Right lobe of liver (tissue), 6 donors: ENCODE data around the gene CLDN5. TPM values are rescaled to one million over a fixed set of nuclear protein-coding genes. Genes with fewer than 3 reads are reported as not detected.

Experiments
- ATAC-seq, 4 donors: fragments of 200-7000 bp; cut with Tn5 transposase; one replicate each; pipeline ENCODE4 v1.9.1; 2020; ENCODE audit warnings: mild to moderate bottlenecking in 4 of 4, moderate library complexity in 4 of 4
- DNase-seq, 3 donors: peaks; one replicate each; pipeline ENCODE4 v3.0.0-alpha.2; 2020
- H3K27ac ChIP-seq, 3 donors: fragments of 200-600 bp; one replicate each; pipeline ENCODE4 v1.8.0; 2022
- H3K27me3 ChIP-seq, 2 donors: fragments of 200-600 bp; one replicate each; pipeline ENCODE4 v1.8.0; 2022
- H3K36me3 ChIP-seq, 4 donors: fragments of 200-600 bp; sonication (generic) in 1 of 4; one replicate each; pipeline versions ENCODE4 v1.5.1 to v1.8.0; 2017 to 2022; ENCODE audit warnings: control low read depth in 1 of 4
- H3K4me1 ChIP-seq, 4 donors: fragments of 200-600 bp; sonication (generic) in 1 of 4; one replicate each; pipeline versions ENCODE4 v1.5.1 to v1.8.0; 2017 to 2022; ENCODE audit warnings: control low read depth in 1 of 4
- H3K4me3 ChIP-seq, 3 donors: fragments of 200-600 bp; one replicate each; pipeline ENCODE4 v1.8.0; 2022
- H3K9me3 ChIP-seq, 4 donors: fragments of 200-600 bp; sonication (generic) in 1 of 4; one replicate each; pipeline versions ENCODE4 v1.5.1 to v1.8.0; 2017 to 2022; ENCODE audit warnings: control low read depth in 1 of 4
- POLR2A ChIP-seq: fragments of 450-650 bp; IDR thresholded peaks from one replicate; pipeline ENCODE4 v1.6.1; 2017; ENCODE audit warnings: antibody characterized with exemption, mild to moderate bottlenecking
- WGBS: methylation state at CpG from one replicate; pipeline ENCODE4 v1.1.6; 2018; ENCODE audit warnings: low coverage, low lambda C conversion rate; ENCODE audit not compliant: insufficient coverage; ENCODE audit errors: missing lambda C conversion rate; 5-methylcytosine and 5-hydroxymethylcytosine counted together
- intact Hi-C, 2 donors: fragments of 100-400 bp; cut with DNase I; formaldehyde crosslinking; loops; one replicate each; pipeline versions ENCODE4 v1.11.2 to v1.14.1; 2022
- total RNA-seq, 6 experiments: library from RNA; depleted of rRNA in 2 of 6; stranded (reverse); fragments of >200 nt in 2 of 6; fragmentation: NEBNext Ultra II Directional in 3 of 6; extraction: Animal tissue kit (Norgen Biotek cat#: 25700) in 3 of 6; gene quantifications; one replicate each; pipeline versions ENCODE4 v1.1.0 to v1.2.4, GENCODE V29; 2016 to 2023
- TF ChIP-seq, protein P1 (sequence below), 4 donors: fragments of 200-600 bp in 3 of 4; fragments of 450-650 bp in 1 of 4; IDR thresholded peaks; one replicate each; pipeline versions ENCODE4 v1.5.1 to v1.8.0; 2016 to 2022; ENCODE audit warnings: antibody characterized with exemption in 4 of 4, mild to moderate bottlenecking in 2 of 4
- donor health status: DM: no; HTN: yes; CAD: no.
- donor health status: DM: no; HTN: no; CAD: no.
- donor health status: DM: no; HTN: no; CAD: no.
- donor health status: DM: no; HTN: yes; CAD: no.
- donor health status: DM: no; HTN: yes; CAD: no.

Gene CLDN5
- total RNA-seq, 6 experiments from 2014 or later: 4.4 to 12.1 (median 5.7) TPM

DNA sequence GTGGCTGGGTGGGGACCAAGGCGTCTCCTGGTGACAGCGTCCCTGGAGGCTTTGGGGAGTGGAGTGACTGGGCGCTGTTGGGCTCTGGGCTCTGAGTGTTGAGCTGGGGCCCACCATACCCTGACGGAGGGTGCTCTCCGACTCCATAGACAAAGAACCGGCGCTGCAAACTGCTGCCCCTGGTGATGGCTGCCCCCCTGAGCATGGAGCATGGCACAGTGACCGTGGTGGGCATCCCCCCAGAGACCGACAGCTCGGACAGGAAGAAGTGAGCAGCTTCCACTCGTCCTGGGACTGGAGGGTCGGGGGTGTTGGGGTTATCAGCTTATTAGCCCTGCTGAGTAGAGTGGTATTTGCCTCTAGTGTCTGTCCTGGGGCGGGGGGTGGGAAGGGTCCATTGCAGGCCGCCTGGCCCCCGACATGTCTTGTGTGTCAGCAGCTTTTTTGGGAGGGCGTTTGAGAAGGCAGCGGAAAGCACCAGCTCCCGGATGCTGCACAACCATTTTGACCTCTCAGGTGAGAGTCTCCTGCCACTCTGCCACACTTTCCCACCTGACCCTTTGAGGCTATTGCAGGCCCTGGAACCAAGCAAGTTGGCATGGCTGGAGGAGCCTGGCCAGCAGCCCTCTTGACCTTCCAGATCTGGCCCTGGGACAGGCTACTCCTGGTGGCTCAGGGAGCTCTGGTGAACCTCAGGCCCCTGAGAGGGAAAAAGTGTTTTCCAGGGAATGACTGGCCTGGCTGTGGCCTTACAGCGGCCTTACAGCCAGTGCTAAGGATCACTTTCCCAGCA is 7.6 kb downstream of the CLDN5 start:
- WGBS: 100% methylated on average over 3 of the region's 19 CpGs
- H3K4me3 ChIP-seq: no peak overlapping the region
- DNase-seq (peak in 1 of 3 donors; percentile 36), ATAC-seq (no peak)
- no peak for TF ChIP-seq POLR2A
- TF ChIP-seq, protein P1, sequence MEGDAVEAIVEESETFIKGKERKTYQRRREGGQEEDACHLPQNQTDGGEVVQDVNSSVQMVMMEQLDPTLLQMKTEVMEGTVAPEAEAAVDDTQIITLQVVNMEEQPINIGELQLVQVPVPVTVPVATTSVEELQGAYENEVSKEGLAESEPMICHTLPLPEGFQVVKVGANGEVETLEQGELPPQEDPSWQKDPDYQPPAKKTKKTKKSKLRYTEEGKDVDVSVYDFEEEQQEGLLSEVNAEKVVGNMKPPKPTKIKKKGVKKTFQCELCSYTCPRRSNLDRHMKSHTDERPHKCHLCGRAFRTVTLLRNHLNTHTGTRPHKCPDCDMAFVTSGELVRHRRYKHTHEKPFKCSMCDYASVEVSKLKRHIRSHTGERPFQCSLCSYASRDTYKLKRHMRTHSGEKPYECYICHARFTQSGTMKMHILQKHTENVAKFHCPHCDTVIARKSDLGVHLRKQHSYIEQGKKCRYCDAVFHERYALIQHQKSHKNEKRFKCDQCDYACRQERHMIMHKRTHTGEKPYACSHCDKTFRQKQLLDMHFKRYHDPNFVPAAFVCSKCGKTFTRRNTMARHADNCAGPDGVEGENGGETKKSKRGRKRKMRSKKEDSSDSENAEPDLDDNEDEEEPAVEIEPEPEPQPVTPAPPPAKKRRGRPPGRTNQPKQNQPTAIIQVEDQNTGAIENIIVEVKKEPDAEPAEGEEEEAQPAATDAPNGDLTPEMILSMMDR (IDR thresholded peaks at IDR 0.05): no peak
- no peaks in the 10 kb centered on the region for H3K4me1 ChIP-seq
- intact Hi-C loops: no loop called here
- H3K27me3 ChIP-seq: no peaks in the 10 kb centered on the region
- H3K36me3 ChIP-seq: no peaks in the 10 kb centered on the region
- H3K9me3 ChIP-seq: no peaks in the 10 kb centered on the region
- no peak overlapping the region for H3K27ac ChIP-seq

DNA sequence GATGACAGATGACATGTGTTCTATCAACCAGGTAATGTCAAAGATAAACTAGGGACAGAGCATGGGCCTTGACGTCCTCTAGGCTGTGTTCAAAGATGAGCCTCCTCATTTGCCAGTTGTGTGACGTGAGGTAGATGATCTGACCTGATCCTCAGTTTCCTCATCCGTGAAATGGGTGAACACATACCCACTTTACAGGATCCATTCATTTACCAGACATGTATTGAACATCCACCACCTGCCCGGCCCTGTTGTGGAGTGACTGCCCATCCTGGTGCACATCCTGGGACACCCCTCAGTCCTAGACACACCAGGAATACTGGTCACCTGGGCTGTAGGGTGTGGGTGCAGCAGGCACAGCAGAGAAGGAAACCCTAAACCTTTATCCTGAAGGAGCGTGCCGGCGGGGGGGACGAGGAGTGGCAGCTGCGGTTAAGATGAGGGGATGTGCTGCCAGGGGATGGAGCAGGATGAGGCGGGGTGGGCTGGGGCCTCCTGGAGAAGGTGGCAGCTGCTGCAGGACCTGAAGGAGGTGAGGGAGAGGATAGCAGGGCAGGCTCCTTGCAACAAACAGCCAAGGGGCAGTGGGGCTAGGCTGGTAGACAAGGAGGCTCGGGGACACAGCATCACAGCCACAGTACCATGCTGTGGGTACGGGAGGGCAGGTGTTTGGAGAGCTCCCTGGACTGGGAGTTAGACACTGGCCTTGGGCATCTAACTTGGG is 8.4 kb downstream of the CLDN5 start:
- Histone ChIP-seq H3K9me3 (no peaks in the 10 kb centered on the region), H3K27ac (no peak overlapping the region), H3K27me3 (no peaks in the 10 kb centered on the region), H3K36me3 (no peaks in the 10 kb centered on the region), H3K4me1 (no peaks in the 10 kb centered on the region), H3K4me3 (no peak overlapping the region)
- DNase-seq (no peak), ATAC-seq (no peak)
- WGBS: 86% methylated on average over 8 of the region's 12 CpGs
- intact Hi-C loops: no loop called here
- TF ChIP-seq POLR2A: no peak

DNA sequence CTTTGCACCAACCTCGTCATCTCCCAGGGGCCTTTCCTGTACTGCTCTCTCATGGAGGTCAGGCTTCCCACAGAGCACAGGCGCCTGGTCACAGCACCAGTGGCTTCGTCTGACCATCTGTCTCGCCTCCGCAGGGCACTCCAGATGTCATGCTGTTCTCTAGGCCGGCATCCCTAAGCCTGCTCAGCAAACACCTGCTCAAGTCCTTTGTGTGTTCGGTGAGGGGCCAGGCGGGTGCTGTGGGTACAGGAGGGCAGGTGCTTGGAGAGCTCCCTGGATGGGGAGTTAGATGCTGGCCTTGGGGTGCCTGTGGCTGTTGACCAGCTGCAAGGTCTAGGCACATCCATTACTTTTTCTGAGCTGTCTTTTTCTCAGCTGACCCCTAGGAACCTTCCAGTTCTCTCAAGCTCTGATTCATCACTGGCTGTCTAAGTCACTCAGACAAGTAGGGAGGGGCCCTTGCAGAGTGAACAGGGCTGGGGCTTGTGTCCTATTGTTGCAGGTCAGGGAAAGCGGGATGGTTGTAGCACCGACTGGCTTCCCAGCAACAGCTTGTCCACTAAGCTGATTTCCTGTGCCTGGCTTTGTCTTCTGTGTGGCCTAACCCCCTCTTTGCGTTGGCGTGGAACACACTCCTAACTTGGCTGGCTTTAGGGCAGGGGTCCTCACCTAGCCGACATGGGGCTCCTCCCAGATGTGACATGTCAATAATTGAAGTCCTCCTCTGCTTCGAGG is 9.2 kb downstream of the CLDN5 start:
- intact Hi-C loops: no loop called here
- Histone ChIP-seq H3K27me3 (no peaks in the 10 kb centered on the region), H3K27ac (no peak overlapping the region), H3K4me3 (no peak overlapping the region), H3K4me1 (no peaks in the 10 kb centered on the region), H3K36me3 (no peaks in the 10 kb centered on the region), H3K9me3 (no peaks in the 10 kb centered on the region)
- WGBS: 97% methylated on average over 5 of the region's 14 CpGs
- TF ChIP-seq, protein P1 (IDR thresholded peaks at IDR 0.05): no peak
- TF ChIP-seq POLR2A: no peak
- ATAC-seq (no peak), DNase-seq (no peak)

DNA sequence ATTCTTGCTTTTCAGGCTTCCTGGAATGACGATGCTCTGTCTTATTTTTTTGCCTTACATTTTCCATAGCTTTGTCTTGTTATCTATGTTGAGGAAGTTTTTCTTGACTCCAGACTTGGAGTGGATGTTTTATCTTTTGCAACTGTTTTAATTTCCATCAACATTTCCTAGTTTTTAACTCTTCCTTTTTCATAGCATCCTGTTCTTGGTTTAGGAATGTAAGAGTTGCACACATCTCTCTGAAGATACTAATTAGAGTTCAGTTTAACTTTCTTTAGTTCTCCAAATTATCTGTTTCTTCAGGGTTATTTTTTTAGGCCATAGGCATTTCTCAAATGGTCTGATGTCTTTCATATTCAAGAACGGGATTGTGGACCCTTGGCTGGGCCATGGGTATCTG is 10.4 kb downstream of the CLDN5 start:
- H3K4me3 ChIP-seq: no peak overlapping the region
- H3K9me3 ChIP-seq: no peaks in the 10 kb centered on the region
- H3K36me3 ChIP-seq: no peaks in the 10 kb centered on the region
- no peaks in the 10 kb centered on the region for H3K4me1 ChIP-seq
- H3K27ac ChIP-seq: no peak overlapping the region
- no peak for ATAC-seq
- H3K27me3 ChIP-seq: no peaks in the 10 kb centered on the region
- no peak for DNase-seq
- TF ChIP-seq POLR2A: no peak
- TF ChIP-seq, protein P1 (IDR thresholded peaks at IDR 0.05): no peak
- intact Hi-C loops: no loop called here
- WGBS: 53% methylated on average over 2 of the region's 2 CpGs
